Liver (tissue), 3 donors: ENCODE data around the gene KRT4.

Experiments used
- EGR1 ChIP-seq, 2 donors: IDR thresholded peaks; 2 replicates each; pipeline ENCODE4 v1.6.1; 2016 to 2018; ENCODE audit warnings: antibody characterized with exemption in 2 of 2, low read depth in 2 of 2
- GABPA ChIP-seq, 2 donors: IDR thresholded peaks in 1 of 2; conservative IDR thresholded peaks in 1 of 2; 2 replicates each; pipeline ENCODE4 v1.6.1; 2016; ENCODE audit warnings: antibody characterized with exemption in 2 of 2, mild to moderate bottlenecking in 1 of 2, moderate library complexity in 1 of 2
- HNF4G ChIP-seq: IDR thresholded peaks from 2 replicates; pipeline ENCODE4 v1.6.1; 2016; ENCODE audit warnings: antibody characterized with exemption
- JUND ChIP-seq, 2 donors: IDR thresholded peaks; 2 replicates each; pipeline ENCODE4 v1.6.1; 2016; ENCODE audit warnings: antibody characterized with exemption in 2 of 2
- NR2F2 ChIP-seq: IDR thresholded peaks from 2 replicates; pipeline ENCODE4 v1.6.1; 2016; ENCODE audit warnings: antibody characterized with exemption
- RAD21 ChIP-seq, 2 donors: IDR thresholded peaks; 2 replicates each; pipeline ENCODE4 v1.6.1; 2016; ENCODE audit warnings: antibody characterized with exemption in 2 of 2, mild to moderate bottlenecking in 2 of 2
- RXRA ChIP-seq, 2 donors: IDR thresholded peaks; 2 replicates each; pipeline ENCODE4 v1.6.1; 2017 to 2018; ENCODE audit warnings: antibody characterized with exemption in 2 of 2, mild to moderate bottlenecking in 1 of 2
- SP1 ChIP-seq: IDR thresholded peaks from 2 replicates; pipeline ENCODE4 v1.6.1; 2018; ENCODE audit warnings: antibody characterized with exemption, mild to moderate bottlenecking
- TAF1 ChIP-seq: conservative IDR thresholded peaks from 2 replicates; pipeline ENCODE4 v1.6.1; 2016; ENCODE audit warnings: antibody characterized with exemption, mild to moderate bottlenecking
- YY1 ChIP-seq: IDR thresholded peaks from 2 replicates; pipeline ENCODE4 v1.6.1; 2016; ENCODE audit warnings: antibody characterized with exemption, mild to moderate bottlenecking
- TF ChIP-seq, protein P1 (sequence below): IDR thresholded peaks from 2 replicates; pipeline ENCODE4 v1.6.1; 2016; ENCODE audit warnings: antibody characterized with exemption
- TF ChIP-seq, protein P2 (sequence below): fragments of 150-350 bp; IDR thresholded peaks from 2 replicates; pipeline ENCODE4 v1.5.1; 2017; ENCODE audit warnings: improper control_type of control experiment, low read depth, low read length; ENCODE audit not compliant: missing input control
- TF ChIP-seq, protein P3 (sequence below): IDR thresholded peaks from 2 replicates; pipeline ENCODE4 v1.6.1; 2016; ENCODE audit warnings: antibody characterized with exemption
- TF ChIP-seq, protein P4 (sequence below): IDR thresholded peaks from 2 replicates; pipeline ENCODE4 v1.6.1; 2016; ENCODE audit warnings: antibody characterized with exemption, mild to moderate bottlenecking
- donor health status: healthy.
- donor health status: healthy.

DNA sequence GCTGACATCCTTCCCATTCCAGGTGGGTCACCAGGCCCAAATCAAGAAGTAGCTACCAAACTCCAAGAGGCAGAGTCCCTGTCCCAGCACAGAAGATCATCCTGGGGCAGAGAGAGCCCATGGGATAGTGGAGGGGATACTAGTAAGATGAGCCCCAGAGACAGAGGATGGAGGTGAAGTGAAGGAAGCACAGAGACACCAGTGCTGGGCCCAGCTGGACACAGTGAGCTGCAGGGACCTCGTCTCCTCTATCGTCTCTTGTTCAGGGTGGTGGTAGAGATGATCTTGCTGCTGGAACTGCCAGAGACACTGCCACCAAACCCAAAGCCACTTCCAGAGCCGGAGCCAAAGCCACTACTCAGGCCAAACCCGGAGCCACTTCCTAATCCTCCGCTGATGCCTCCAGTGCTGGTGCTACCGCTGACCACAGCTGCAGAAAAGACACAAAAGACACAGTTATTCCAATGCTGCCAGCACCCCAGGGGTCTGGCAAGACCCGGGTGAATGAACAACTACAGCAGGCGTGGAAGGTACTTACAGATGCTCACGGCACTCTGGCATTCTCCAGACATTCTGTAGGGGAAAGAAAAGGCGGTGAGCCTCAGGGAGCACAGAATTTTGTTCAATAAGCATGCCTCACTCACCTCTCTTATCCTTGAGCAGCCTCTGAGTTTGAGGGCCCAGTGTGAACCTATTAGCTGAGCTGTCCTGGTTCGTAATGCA is 6.9 kb downstream of the KRT4 start:
- TF ChIP-seq, protein P1, sequence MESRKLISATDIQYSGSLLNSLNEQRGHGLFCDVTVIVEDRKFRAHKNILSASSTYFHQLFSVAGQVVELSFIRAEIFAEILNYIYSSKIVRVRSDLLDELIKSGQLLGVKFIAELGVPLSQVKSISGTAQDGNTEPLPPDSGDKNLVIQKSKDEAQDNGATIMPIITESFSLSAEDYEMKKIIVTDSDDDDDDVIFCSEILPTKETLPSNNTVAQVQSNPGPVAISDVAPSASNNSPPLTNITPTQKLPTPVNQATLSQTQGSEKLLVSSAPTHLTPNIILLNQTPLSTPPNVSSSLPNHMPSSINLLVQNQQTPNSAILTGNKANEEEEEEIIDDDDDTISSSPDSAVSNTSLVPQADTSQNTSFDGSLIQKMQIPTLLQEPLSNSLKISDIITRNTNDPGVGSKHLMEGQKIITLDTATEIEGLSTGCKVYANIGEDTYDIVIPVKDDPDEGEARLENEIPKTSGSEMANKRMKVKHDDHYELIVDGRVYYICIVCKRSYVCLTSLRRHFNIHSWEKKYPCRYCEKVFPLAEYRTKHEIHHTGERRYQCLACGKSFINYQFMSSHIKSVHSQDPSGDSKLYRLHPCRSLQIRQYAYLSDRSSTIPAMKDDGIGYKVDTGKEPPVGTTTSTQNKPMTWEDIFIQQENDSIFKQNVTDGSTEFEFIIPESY, result no peak
- TF ChIP-seq SP1 (no peak), TAF1 (no peak), YY1 (no peak), JUND (IDR thresholded peaks at IDR 0.05) (no peak), EGR1 (IDR thresholded peaks at IDR 0.05; ENCODE audit: low read depth in 2 of 2) (no peak), RXRA (IDR thresholded peaks at IDR 0.05) (no peak), RAD21 (IDR thresholded peaks at IDR 0.05) (no peak), NR2F2 (no peak), HNF4G (no peak), GABPA (IDR thresholded peaks at IDR 0.05 in 1 of 2, conservative IDR thresholded peaks at IDR 0.05 in 1 of 2) (no peak)
- TF ChIP-seq, protein P2, sequence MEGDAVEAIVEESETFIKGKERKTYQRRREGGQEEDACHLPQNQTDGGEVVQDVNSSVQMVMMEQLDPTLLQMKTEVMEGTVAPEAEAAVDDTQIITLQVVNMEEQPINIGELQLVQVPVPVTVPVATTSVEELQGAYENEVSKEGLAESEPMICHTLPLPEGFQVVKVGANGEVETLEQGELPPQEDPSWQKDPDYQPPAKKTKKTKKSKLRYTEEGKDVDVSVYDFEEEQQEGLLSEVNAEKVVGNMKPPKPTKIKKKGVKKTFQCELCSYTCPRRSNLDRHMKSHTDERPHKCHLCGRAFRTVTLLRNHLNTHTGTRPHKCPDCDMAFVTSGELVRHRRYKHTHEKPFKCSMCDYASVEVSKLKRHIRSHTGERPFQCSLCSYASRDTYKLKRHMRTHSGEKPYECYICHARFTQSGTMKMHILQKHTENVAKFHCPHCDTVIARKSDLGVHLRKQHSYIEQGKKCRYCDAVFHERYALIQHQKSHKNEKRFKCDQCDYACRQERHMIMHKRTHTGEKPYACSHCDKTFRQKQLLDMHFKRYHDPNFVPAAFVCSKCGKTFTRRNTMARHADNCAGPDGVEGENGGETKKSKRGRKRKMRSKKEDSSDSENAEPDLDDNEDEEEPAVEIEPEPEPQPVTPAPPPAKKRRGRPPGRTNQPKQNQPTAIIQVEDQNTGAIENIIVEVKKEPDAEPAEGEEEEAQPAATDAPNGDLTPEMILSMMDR, result no peak
- TF ChIP-seq, protein P3, sequence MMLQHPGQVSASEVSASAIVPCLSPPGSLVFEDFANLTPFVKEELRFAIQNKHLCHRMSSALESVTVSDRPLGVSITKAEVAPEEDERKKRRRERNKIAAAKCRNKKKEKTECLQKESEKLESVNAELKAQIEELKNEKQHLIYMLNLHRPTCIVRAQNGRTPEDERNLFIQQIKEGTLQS, result no peak
- TF ChIP-seq, protein P4, sequence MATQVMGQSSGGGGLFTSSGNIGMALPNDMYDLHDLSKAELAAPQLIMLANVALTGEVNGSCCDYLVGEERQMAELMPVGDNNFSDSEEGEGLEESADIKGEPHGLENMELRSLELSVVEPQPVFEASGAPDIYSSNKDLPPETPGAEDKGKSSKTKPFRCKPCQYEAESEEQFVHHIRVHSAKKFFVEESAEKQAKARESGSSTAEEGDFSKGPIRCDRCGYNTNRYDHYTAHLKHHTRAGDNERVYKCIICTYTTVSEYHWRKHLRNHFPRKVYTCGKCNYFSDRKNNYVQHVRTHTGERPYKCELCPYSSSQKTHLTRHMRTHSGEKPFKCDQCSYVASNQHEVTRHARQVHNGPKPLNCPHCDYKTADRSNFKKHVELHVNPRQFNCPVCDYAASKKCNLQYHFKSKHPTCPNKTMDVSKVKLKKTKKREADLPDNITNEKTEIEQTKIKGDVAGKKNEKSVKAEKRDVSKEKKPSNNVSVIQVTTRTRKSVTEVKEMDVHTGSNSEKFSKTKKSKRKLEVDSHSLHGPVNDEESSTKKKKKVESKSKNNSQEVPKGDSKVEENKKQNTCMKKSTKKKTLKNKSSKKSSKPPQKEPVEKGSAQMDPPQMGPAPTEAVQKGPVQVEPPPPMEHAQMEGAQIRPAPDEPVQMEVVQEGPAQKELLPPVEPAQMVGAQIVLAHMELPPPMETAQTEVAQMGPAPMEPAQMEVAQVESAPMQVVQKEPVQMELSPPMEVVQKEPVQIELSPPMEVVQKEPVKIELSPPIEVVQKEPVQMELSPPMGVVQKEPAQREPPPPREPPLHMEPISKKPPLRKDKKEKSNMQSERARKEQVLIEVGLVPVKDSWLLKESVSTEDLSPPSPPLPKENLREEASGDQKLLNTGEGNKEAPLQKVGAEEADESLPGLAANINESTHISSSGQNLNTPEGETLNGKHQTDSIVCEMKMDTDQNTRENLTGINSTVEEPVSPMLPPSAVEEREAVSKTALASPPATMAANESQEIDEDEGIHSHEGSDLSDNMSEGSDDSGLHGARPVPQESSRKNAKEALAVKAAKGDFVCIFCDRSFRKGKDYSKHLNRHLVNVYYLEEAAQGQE, result no peak
